Caki2 (cell line): ENCODE measurements around the gene DAND5. TPM values are rescaled to one million over a fixed set of nuclear protein-coding genes. Genes with fewer than 3 reads are reported as not detected.

Experiments
- DNase-seq: peaks from one replicate; pipeline ENCODE4 v3.0.0-alpha.2; 2015; ENCODE audit warnings: low read depth
- in situ Hi-C: cut with HindIII; loops from 2 replicates; pipeline ENCODE4 v1.10.0; 2016; ENCODE audit warnings: low sequenced_read_pairs, low pct_unique_long_range_greater_than_20kb, mixed read lengths
- total RNA-seq: library from RNA; depleted of rRNA; stranded (reverse); fragments of >200 nt; shearing (Covaris generic); gene quantifications from 2 replicates; pipeline ENCODE4 v1.2.3, GENCODE V29; 2014; ENCODE audit warnings: low replicate concordance

The DAND5 gene
- total RNA-seq, 1 experiment from 2014 or later: not detected

- no peak for DNase-seq
- in situ Hi-C loops: no loop called here
Observed at GRCh38 chr19:13013649-13014048, 44.3 kb downstream of the DAND5 start.

DNA sequence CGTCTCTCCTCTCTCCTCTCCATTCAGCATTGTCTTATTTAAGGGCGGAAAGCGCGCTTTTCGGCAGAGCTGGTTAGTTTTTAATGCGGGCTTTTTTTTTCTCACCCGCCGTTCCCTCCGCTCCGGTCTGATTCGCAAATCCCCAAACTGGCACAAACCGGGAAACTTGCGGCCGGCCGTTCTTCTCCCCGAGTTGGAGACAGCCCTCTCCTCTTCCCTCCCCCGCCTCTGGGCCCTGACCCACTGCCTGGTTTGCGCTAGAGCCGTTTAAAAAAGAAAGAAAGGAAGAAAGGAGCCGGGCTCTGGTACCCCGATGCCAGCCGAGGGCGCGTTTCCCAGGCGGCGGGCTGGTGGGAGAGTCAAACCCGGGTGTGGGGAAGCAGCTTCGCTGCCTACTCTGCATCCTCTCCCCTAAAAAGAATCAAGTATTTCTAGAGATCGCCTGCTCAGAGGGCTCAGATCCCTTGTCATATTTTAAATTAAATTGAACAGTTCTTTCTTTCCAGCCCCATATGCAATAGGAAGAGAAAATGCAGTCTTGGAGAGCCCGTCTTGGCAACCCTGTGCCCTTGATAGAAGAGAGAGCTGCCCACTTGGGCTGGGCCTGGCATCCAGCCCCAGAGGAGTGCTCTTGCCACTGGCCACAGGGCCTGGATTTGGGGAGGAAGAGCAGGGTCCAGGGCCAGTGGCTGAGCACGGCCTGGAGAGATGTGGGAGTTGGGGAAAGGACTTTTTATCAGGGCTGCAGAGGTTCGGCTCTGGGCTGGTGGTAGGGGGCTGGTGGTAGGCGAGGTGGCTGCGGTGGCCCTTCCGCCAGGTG lies 44.9 kb downstream of the DAND5 start:
- DNase-seq: no peak
- in situ Hi-C loops: no loop called here

DNA sequence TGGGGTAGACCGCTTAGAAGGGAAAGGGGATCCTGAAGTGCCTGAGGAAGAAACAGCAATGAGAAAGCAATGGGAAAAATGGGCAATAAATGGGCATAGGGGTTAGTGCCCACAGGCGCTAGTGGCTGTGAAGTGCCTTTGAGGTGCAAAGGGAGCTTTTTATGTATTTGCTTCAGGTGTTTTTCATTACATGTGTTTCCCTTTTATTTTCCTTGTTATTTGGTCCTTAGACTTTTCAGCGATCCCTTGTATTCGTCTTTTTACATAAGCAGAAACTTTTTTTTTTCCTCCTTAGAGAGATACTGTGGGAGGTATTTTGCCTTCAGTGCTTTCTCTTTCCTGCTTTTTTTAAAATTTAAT lies 45.5 kb downstream of the DAND5 start:
- DNase-seq: no peak
- in situ Hi-C loops: no loop called here

DNA sequence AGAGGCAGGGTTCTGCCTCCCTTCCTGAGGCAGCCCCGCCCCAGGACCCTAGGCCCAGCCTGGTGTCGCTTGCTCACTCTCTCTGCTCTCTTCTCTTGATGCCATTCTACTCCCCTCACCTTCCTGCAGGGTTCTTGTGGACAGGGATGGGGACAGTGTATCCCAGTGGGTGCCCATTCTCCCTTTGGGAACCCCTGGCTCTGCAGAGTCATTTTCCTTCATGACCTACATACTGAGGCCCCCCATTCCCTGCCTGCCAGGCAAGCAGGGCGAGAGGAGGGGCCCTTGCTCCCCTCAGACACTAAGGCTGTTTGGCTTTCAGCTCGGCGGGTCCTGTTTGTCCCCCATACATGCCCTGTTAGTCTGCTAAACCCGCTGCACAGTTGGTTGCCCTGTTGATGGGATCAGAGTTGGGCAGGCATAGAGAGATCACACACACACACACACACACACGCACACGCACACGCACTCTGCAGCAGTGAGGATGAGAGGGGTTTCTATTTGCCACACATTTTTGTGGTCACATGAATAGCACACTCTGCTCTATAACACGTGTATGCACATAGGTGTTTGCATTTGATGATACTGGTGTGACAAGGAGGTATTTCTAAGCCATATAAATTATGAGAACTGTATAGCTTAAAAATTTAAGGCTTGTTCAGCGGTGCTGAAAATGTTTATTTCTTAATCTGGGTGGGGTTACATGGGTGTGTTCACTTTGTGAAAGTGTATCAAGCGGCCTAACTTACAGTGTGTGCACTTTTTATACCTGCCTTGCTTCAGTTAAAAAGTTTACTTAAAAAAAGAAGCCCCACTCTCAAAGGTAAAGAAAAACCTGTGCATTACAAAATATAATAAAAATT lies 46.2 kb downstream of the DAND5 start:
- no peak for DNase-seq
- in situ Hi-C loops: no loop called here

- in situ Hi-C loops: no loop called here
Observed at GRCh38 chr19:13016245-13016627, 46.9 kb downstream of the DAND5 start.

DNA sequence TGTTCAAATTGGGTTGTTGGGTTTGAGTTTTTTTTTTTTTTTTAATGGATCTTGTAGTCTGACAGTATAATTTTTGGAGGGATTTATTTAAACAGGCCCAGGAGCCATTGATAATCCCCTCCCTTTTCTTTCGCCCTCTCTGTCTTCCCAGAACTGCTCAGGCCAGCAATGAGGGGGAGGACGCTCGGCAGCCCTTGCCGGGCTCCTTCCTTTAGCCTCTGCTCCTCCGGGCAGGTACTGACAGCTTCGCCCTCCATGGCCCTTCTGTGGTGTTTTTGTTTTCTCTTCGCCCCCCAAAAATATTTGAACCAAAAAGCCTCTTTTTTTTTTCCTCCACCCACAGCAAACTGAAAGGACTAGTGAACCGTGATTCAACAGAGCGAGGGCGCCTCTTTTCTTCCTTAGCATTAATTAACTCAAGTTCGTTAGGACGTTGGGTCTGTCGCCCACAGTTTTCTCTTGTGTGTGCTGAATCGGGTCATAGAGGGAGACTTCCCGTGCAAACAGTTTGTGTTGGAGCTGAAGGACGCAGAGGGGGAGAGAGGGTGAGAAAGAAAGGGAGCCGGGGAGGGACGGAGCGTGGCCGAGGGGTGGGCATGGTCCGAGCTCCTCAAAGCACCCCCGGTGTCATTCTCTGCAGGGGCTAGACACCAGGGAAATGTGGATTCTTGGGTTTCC lies 47.4 kb downstream of the DAND5 start:
- no peak for DNase-seq
- in situ Hi-C loops: no loop called here

More at GRCh38 chr19:13016245-13016627, 46.9 kb downstream of the DAND5 start:
- no peak for DNase-seq

GRCh38 chr19:13017306-13018034 lies 48.1 kb downstream of the DAND5 start:
- in situ Hi-C loops: no loop called here
- no peak for DNase-seq

DNA sequence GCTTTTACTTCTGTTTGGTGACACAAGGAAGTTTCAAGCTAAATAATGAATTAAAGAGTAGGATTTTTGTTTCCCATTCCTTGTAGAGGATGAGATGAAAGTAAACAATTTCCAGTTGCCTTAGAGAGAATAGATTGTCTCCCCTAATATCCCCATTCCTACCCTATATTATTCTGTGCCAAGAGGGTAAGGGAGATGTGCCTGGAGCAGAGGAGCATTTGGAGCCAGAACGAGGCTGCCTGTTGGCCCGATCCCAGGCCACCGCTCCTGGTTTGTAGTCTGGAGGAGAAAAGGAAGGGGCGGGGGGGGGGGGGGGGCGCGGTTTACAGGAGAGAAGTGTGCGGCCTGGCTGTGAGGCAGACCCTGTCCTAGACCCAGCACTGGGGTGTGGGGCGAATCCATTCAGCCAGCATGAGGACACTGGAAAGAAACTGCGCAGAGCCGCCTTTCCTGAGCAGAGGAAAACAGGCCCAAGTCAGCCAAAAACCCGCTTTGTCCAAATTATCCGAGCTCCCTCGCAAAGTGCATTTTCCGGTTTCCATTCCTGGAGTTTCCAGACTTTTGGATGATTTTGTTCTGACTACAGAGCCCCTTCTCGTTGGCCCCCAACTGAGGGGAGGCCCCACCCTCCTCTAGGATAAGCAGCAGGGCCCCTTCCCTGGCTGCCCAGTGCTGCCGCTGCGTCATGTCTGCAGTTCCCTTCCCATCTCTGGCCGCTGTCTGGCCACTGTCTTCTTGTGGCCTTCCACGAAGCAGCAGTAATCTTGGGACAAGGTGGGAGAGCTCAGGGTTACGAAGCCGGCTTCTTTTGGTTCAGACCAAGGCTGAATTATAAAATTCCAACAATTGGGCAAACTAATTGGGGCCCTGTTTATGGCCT lies 48.9 kb downstream of the DAND5 start:
- in situ Hi-C loops: no loop called here
- DNase-seq: no peak

DNA sequence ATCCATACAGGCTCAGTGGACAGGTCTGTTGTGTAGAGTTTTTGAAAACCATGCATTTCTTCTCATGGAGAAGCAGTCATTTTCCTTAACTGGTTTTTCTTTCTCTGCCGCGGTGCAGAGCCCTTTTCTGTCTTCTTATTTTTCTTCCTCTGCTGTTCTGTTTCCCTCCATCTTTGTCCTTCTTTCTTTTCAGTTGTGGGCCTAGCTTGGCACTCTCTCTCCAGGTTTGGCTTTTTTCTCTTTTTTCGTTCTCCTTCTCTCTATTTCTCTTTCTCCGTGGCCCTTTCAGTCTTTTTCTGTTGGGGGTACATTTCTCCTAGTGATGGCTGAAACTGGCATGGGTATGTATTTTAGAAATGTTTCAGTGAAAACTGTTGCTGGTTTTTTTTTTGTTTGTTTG lies 50.0 kb downstream of the DAND5 start:
- no peak for DNase-seq

DNA sequence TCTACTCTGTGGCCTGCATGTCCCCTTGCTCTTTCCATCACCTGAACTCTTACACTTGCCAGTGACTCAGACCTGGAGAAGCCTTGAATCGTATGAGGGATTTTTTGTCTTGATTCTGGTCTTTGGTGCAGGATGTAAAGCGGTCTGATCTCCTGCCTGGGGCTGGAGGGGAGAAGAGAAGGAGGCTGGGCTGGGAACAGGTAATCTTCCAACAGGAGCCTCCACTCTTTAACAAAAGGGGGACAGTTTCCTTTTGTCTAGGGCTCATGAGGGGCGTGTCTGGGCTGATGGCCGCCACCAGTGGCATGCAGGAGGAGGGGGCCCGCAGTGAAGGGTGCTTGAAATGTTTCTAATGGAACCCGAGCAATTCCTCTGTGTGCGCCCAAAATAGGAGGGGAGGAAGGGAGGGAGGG lies 50.6 kb downstream of the DAND5 start:
- DNase-seq: no peak
- in situ Hi-C loops: no loop called here

More for the DNA sequence above, 50.0 kb downstream of the DAND5 start:
- in situ Hi-C loops: no loop called here

DNA sequence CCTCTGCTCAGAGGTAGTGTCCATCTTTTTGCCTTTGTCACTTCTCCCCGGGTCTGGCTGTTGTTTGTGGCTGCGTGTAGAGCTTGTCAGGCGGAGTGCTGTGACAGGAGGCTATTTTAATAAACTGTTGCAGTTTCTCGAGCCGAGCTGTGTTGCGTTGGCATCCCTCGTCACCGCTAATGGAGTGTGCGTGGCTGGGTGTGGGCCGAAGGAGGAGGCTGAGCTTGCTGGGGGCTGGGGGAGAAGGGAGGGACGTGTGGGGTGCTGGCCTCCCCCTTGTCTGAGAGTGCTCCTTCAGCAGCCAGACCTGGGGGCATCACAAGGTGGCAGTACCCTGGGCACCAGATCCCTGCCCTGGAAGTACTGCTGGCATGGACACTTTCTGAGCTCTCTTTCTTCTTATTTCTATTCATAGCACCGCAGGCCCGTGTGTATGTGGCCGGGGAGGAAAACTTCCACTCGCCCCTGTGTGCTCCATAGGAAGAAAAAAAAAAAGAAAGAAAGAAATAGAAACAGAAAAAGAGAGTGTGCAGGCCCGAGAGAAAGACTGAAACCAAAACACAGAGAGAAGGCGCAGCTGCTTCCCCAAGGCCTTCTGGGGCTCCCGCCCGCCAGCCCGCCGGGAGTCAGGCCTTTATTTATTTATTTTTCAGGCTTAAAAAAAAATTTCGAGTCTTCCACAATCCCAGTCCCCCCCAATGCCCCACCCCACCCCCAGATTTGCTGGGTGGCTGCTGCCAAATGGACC lies 52.9 kb downstream of the DAND5 start:
- no peak for DNase-seq
- in situ Hi-C loops: no loop called here

GRCh38 chr19:13022859-13023636 lies 53.7 kb downstream of the DAND5 start:
- no peak for DNase-seq
- in situ Hi-C loops: no loop called here

DNA sequence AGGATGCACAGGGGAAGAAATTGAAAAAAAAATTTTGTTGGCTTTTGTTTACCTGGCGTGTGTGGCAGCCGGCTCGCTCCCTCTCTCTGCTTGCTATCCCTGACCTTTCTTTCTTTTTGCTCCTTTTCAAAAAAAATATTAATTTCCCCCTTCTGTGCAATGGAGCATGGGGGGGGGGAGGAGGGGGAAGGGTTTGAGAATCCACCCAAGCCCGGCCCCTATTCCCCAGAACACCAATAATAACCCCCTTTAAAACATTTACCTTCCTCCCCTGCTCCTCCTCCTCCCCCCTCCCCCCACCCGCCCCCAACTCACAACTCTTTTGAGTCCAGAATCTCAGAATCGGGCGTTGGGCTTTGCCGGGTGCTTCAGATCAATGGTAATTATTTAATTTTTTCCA lies 54.3 kb downstream of the DAND5 start:
- in situ Hi-C loops: no loop called here

More for the DNA sequence above, 54.3 kb downstream of the DAND5 start:
- no peak for DNase-seq
